B cell (primary cell): ENCODE measurements around the gene WBP11.

Experiments
- EZH2 ChIP-seq: IDR thresholded peaks from 2 replicates; pipeline ENCODE4 v1.6.1; 2012; ENCODE audit warnings: borderline replicate concordance, low read depth, mild to moderate bottlenecking, moderate library complexity, low read length; ENCODE audit not compliant: insufficient read depth, poor library complexity, severe bottlenecking
- TF ChIP-seq, protein P1 (sequence below): fragments of 200-600 bp; IDR thresholded peaks from one replicate; pipeline ENCODE4 v1.8.0; 2022; ENCODE audit warnings: antibody characterized with exemption, mild to moderate bottlenecking

DNA sequence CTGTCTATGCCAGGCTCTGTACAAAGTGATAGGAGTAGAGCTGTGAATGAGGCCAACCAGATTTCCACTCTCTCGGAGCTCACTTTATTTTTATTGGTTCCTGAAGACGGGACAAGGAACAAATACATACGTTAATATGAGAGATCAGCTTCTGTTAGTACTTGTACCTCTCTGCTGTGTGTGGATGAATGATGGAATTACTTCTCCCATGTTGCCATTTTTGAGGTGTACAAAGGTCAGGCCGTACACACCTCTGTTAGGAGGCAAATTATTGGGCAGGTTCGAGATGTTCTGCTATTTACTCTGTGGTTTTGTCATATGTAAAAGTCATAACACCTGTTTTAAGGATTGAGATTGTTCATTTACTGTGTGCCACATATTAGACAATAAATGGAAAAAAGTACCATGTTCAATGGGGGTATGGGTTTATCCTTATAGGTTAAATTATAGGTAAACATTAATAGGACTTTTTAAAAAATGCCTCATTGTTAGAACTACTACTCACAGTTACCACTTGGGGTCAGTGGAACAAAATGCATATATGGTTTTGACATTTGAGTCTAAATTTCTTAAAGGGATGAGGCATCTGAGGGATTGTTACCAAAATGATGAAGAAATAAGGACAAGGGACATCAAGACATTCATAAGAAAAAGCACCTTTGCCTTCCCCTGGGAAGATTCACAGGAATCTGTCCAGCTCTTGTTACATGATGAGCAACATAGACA, 26.9 kb downstream of the WBP11 start:
- TF ChIP-seq, protein P1, sequence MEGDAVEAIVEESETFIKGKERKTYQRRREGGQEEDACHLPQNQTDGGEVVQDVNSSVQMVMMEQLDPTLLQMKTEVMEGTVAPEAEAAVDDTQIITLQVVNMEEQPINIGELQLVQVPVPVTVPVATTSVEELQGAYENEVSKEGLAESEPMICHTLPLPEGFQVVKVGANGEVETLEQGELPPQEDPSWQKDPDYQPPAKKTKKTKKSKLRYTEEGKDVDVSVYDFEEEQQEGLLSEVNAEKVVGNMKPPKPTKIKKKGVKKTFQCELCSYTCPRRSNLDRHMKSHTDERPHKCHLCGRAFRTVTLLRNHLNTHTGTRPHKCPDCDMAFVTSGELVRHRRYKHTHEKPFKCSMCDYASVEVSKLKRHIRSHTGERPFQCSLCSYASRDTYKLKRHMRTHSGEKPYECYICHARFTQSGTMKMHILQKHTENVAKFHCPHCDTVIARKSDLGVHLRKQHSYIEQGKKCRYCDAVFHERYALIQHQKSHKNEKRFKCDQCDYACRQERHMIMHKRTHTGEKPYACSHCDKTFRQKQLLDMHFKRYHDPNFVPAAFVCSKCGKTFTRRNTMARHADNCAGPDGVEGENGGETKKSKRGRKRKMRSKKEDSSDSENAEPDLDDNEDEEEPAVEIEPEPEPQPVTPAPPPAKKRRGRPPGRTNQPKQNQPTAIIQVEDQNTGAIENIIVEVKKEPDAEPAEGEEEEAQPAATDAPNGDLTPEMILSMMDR = peak; percentile 38
- no peak for TF ChIP-seq EZH2
